Embryonic facial prominence (tissue), 1 donor: Measurements from ENCODE around the gene RFX2.
"Not testable (repeated sequence)": the region's sequence is repeated elsewhere in the genome, so short reads cannot be mapped to it uniquely, and the experiment has no call there.

Experiments
- DNase-seq: peaks from one replicate; pipeline ENCODE4 v3.0.0-alpha.2; 2016; ENCODE audit errors: extremely low spot score

Gene RFX2

GRCh38 chr19:5990289-5990797 is 120.0 kb downstream of the RFX2 start:
- DNase-seq: no peak

GRCh38 chr19:5989388-5990074 is 120.8 kb downstream of the RFX2 start:
- no peak for DNase-seq

- DNase-seq: no peak
These were observed 121.5 kb downstream of the RFX2 start for GRCh38 chr19:5988517-5989387.

- peak; percentile 51 for DNase-seq
These were observed 123.1 kb downstream of the RFX2 start for GRCh38 chr19:5987077-5987818.

- DNase-seq: not testable (repeated sequence)
These were observed 124.5 kb downstream of the RFX2 start for GRCh38 chr19:5985837-5986236.

- no peak for DNase-seq
These were observed 125.1 kb downstream of the RFX2 start for GRCh38 chr19:5985098-5985783.

GRCh38 chr19:5984600-5984999 is 125.7 kb downstream of the RFX2 start:
- DNase-seq: no peak

GRCh38 chr19:5983367-5983955 is 126.8 kb downstream of the RFX2 start:
- DNase-seq: no peak

- DNase-seq: no peak
These were observed 131.4 kb downstream of the RFX2 start for GRCh38 chr19:5978606-5979552.

- peak; percentile 99 for DNase-seq
These were observed 132.3 kb downstream of the RFX2 start, which contains the start of gene RANBP3 for GRCh38 chr19:5977785-5978605. Gene RANBP3, minus strand, starts transcription at chr19:5978140. Its CDS starts 58 bp downstream, at chr19:5978082.

- DNase-seq: no peak
These were observed 133.0 kb downstream of the RFX2 start for GRCh38 chr19:5977222-5977784.

- DNase-seq: no peak
These were observed 133.5 kb downstream of the RFX2 start for GRCh38 chr19:5976768-5977167.

- no peak for DNase-seq
These were observed 134.9 kb downstream of the RFX2 start for GRCh38 chr19:5975388-5975728.

- DNase-seq: no peak
These were observed 135.4 kb downstream of the RFX2 start for GRCh38 chr19:5974721-5975387.

GRCh38 chr19:5973867-5974635 is 136.2 kb downstream of the RFX2 start:
- no peak for DNase-seq

- DNase-seq: no peak
These were observed 136.9 kb downstream of the RFX2 start for GRCh38 chr19:5973376-5973775.

GRCh38 chr19:5972355-5972731 is 138.0 kb downstream of the RFX2 start:
- DNase-seq: no peak
